ENCODE results near the gene SYT17. TPM values are rescaled to one million over a fixed set of nuclear protein-coding genes. Genes with fewer than 3 reads are reported as not detected.

Gene SYT17
- total RNA-seq, 5 donors from 2014 or later (not counting 1 experiment from before 2014, with no cell fraction given) = 0.23 to 1.4 (median 0.38) TPM; not detected in 2

DNA sequence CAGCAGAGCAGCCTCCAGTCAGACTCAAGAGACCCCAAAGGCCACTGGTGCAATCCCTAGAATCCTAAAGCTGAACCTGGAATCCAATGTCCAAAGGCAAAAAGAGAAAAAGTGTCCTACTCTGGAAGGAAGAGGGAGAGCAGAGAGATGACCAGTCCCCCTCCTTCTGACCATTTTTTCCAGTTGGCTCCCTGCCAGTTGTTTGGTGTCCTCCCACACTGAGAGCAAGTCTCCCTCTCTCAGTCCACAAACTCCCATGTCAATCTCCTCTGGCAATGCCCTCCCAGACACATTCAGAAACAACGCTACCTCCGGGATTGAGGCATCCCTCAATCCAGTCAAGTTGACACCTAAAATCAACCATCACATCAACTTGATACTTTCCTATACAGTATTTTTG, 113.2 kb downstream of the SYT17 start:
- WGBS (ENCODE audit: insufficient coverage) = no CpG with 5 or more reads among the region's 2 CpGs
- H3K4me1 ChIP-seq (ENCODE audit: control insufficient read depth in 1 of 2, extremely low read depth in 1 of 2, insufficient read depth in 2 of 2, low read length in 2 of 2) = no peaks in the 10 kb centered on the region
- H3K36me3 ChIP-seq (ENCODE audit: control insufficient read depth in 2 of 2, extremely low read depth in 1 of 2, insufficient read depth in 1 of 2, low read length in 1 of 2) = no peaks in the 10 kb centered on the region
- Mint-ChIP-seq H3K4me3 (no peak overlapping the region), H3K36me3 (no peaks in the 10 kb centered on the region), H3K9me3 (no peaks in the 10 kb centered on the region), H3K27ac (no peak overlapping the region), H3K4me1 (no peaks in the 10 kb centered on the region), H3K27me3 (peaks cover 0 to 7% of the 10 kb centered on the region in 2 donors)
- DNase-seq (no peak), ATAC-seq (replicated peaks in 1 of 4) (no peak)
- ChIA-PET CTCF (interaction anchor here in 1 of 2 donors (0.7 kb wide), 1 partner anchor 49 kb away, joined by 3 read pairs; no protein-coding TSS in a partner anchor), POLR2A (no interaction called here)
- no peaks in the 10 kb centered on the region for H3K9me3 ChIP-seq
- no peak overlapping the region for H3K27ac ChIP-seq (ENCODE audit: low read length)
- no peak overlapping the region for H3K4me3 ChIP-seq (ENCODE audit: control insufficient read depth in 1 of 2, extremely low read depth in 1 of 2, low read length in 1 of 2)
- H3K27me3 ChIP-seq (replicated peaks in 1 of 2; ENCODE audit: control insufficient read depth in 2 of 2, extremely low read depth in 1 of 2, insufficient read depth in 2 of 2, low read length in 1 of 2) = no peaks in the 10 kb centered on the region

DNA sequence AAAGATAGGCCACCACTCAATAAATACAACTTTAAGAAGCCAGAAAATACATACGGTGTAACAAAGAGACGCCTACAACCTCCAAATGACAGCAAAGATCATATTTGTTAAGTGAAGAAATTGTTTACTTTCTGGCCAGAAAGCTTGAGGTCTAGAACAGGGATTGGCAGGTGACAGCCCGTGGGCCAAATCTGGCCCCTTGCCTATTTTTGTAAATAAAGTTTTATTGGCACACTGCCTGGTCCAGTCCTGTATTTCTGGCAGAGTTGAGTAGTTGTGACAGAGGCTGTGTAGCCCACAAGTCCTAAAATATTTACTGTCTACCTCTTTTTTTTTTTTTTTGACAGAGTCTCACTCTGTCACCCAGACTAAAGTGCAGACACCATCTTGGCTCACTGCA, 114.1 kb downstream of the SYT17 start:
- CTCF ChIA-PET = interaction anchor here in 1 of 2 donors (0.7 kb wide), 1 partner anchor 57 kb away, joined by 3 read pairs; no protein-coding TSS in a partner anchor
- Histone ChIP-seq H3K27me3 (replicated peaks in 1 of 2; ENCODE audit: control insufficient read depth in 2 of 2, extremely low read depth in 1 of 2, insufficient read depth in 2 of 2, low read length in 1 of 2) (no peaks in the 10 kb centered on the region), H3K27ac (ENCODE audit: low read length) (no peak overlapping the region), H3K36me3 (ENCODE audit: control insufficient read depth in 2 of 2, extremely low read depth in 1 of 2, insufficient read depth in 1 of 2, low read length in 1 of 2) (no peaks in the 10 kb centered on the region), H3K9me3 (no peaks in the 10 kb centered on the region), H3K4me3 (ENCODE audit: control insufficient read depth in 1 of 2, extremely low read depth in 1 of 2, low read length in 1 of 2) (no peak overlapping the region), H3K4me1 (ENCODE audit: control insufficient read depth in 1 of 2, extremely low read depth in 1 of 2, insufficient read depth in 2 of 2, low read length in 2 of 2) (no peaks in the 10 kb centered on the region)
- H3K4me3 Mint-ChIP-seq = no peak overlapping the region
- no CpG with 5 or more reads among the region's 3 CpGs for WGBS (ENCODE audit: insufficient coverage)
- ATAC-seq (replicated peaks in 1 of 4) (no peak), DNase-seq (no peak)
- no peaks in the 10 kb centered on the region for H3K36me3 Mint-ChIP-seq
- H3K4me1 Mint-ChIP-seq = no peaks in the 10 kb centered on the region
- no peaks in the 10 kb centered on the region for H3K9me3 Mint-ChIP-seq
- POLR2A ChIA-PET = no interaction called here
- peaks cover 3 to 10% of the 10 kb centered on the region in 2 donors for H3K27me3 Mint-ChIP-seq
- H3K27ac Mint-ChIP-seq = no peak overlapping the region

DNA sequence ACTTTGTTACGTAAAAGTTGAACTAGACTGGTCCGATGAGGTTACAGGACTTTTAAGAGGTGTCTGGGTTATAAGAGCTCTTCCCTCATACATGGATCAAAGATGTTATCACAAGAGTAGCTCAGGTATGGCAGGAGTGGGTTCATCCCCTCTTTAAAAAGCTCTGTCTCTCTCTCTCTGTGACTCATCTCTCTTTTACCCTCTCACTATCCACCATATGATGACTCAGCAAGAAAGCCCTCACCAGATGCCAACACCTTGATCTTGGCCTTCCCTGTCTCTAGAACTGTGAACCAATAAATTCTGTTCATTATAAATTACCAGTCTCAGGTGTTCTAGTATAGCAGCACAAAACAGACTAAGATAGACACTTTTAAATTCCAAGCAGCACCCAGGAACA, 115.6 kb downstream of the SYT17 start:
- no peak overlapping the region for H3K27ac Mint-ChIP-seq
- Histone ChIP-seq H3K27ac (ENCODE audit: low read length) (no peak overlapping the region), H3K4me1 (ENCODE audit: control insufficient read depth in 1 of 2, extremely low read depth in 1 of 2, insufficient read depth in 2 of 2, low read length in 2 of 2) (no peaks in the 10 kb centered on the region), H3K36me3 (ENCODE audit: control insufficient read depth in 2 of 2, extremely low read depth in 1 of 2, insufficient read depth in 1 of 2, low read length in 1 of 2) (no peaks in the 10 kb centered on the region), H3K9me3 (no peaks in the 10 kb centered on the region), H3K4me3 (ENCODE audit: control insufficient read depth in 1 of 2, extremely low read depth in 1 of 2, low read length in 1 of 2) (no peak overlapping the region), H3K27me3 (replicated peaks in 1 of 2; ENCODE audit: control insufficient read depth in 2 of 2, extremely low read depth in 1 of 2, insufficient read depth in 2 of 2, low read length in 1 of 2) (no peaks in the 10 kb centered on the region)
- no CpG with 5 or more reads among the region's 2 CpGs for WGBS (ENCODE audit: insufficient coverage)
- POLR2A ChIA-PET = no interaction called here
- no peaks in the 10 kb centered on the region for H3K36me3 Mint-ChIP-seq
- CTCF ChIA-PET = no interaction called here
- ATAC-seq (replicated peaks in 1 of 4) (no peak), DNase-seq (no peak)
- peaks cover 3 to 10% of the 10 kb centered on the region in 2 donors for H3K27me3 Mint-ChIP-seq
- H3K4me3 Mint-ChIP-seq = no peak overlapping the region
- H3K4me1 Mint-ChIP-seq = no peaks in the 10 kb centered on the region
- no peaks in the 10 kb centered on the region for H3K9me3 Mint-ChIP-seq

DNA sequence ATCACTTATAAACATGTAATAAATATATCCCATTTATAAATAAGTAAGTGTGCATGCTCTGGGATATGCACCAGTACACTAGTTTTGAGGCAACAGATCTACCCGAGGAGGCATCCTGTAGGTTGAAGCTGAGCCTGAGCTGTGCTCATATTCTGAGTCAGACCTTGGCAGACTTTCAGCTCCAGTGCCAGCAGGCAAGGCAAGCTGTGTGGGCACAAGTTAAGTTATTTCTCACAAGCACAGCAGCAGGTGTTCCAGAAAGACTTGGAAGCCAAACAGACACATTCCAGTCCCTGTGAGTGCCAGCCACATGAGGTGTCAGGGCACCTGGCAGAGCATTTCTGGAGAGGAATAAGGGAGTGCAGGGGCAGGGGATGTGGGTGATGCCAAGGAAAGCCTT, 116.2 kb downstream of the SYT17 start:
- Mint-ChIP-seq H3K36me3 (no peaks in the 10 kb centered on the region), H3K9me3 (no peaks in the 10 kb centered on the region), H3K27me3 (peaks cover 3 to 10% of the 10 kb centered on the region in 2 donors), H3K27ac (no peak overlapping the region), H3K4me3 (no peak overlapping the region), H3K4me1 (no peaks in the 10 kb centered on the region)
- Histone ChIP-seq H3K4me3 (ENCODE audit: control insufficient read depth in 1 of 2, extremely low read depth in 1 of 2, low read length in 1 of 2) (no peak overlapping the region), H3K4me1 (ENCODE audit: control insufficient read depth in 1 of 2, extremely low read depth in 1 of 2, insufficient read depth in 2 of 2, low read length in 2 of 2) (no peaks in the 10 kb centered on the region), H3K27ac (ENCODE audit: low read length) (no peak overlapping the region), H3K36me3 (ENCODE audit: control insufficient read depth in 2 of 2, extremely low read depth in 1 of 2, insufficient read depth in 1 of 2, low read length in 1 of 2) (no peaks in the 10 kb centered on the region), H3K27me3 (replicated peaks in 1 of 2; ENCODE audit: control insufficient read depth in 2 of 2, extremely low read depth in 1 of 2, insufficient read depth in 2 of 2, low read length in 1 of 2) (no peaks in the 10 kb centered on the region), H3K9me3 (no peaks in the 10 kb centered on the region)
- ChIA-PET CTCF (no interaction called here), POLR2A (no interaction called here)
- 57% methylated on average over 1 of the region's 1 CpG for WGBS (ENCODE audit: insufficient coverage)
- ATAC-seq (replicated peaks in 1 of 4) = no peak
- no peak for DNase-seq

DNA sequence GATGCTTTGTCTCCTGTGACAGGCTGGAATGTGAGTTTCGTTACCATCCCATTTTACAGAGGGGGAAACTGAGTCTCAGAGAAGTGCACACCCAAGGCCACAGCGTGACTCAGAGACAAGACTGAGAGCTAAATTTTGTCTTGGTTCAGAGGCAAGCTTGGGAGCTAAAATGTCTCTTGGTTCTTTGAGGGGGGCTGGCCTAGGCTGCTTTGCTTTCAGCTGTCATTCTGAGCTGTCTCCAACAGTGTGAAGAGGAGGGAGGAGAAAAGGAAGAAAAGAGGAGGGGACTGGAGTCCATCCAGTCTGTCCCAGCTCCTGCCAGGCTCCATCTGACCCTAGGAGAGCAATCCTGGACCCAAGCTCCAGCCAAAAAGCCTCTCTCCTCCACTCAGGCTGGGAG, 117.4 kb downstream of the SYT17 start, which contains the start of gene CLEC19A:
TSS of gene CLEC19A (plus strand) at position 301 of the 400 bp plus-strand sequence. CDS start 121 bp downstream, outside the sequence.
- no peaks in the 10 kb centered on the region for H3K36me3 ChIP-seq (ENCODE audit: control insufficient read depth in 2 of 2, extremely low read depth in 1 of 2, insufficient read depth in 1 of 2, low read length in 1 of 2)
- no peaks in the 10 kb centered on the region for H3K4me1 Mint-ChIP-seq
- no peak within 1 kb of the TSS for H3K4me3 ChIP-seq (ENCODE audit: control insufficient read depth in 1 of 2, extremely low read depth in 1 of 2, low read length in 1 of 2)
- no peaks in the 10 kb centered on the region for H3K9me3 Mint-ChIP-seq
- no peak for DNase-seq
- no peak for ATAC-seq (replicated peaks in 1 of 4)
- peaks cover 0 to 7% of the 10 kb centered on the region in 2 experiments for H3K27me3 ChIP-seq (replicated peaks in 1 of 2; ENCODE audit: control insufficient read depth in 2 of 2, extremely low read depth in 1 of 2, insufficient read depth in 2 of 2, low read length in 1 of 2)
- CTCF ChIA-PET = no interaction called here
- 86% methylated on average over 1 of the region's 2 CpGs for WGBS (ENCODE audit: insufficient coverage)
- POLR2A ChIA-PET = no interaction called here
- no peak within 1 kb of the TSS for H3K27ac Mint-ChIP-seq
- peaks cover 5 to 13% of the 10 kb centered on the region in 2 donors for H3K27me3 Mint-ChIP-seq
- H3K4me1 ChIP-seq (ENCODE audit: control insufficient read depth in 1 of 2, extremely low read depth in 1 of 2, insufficient read depth in 2 of 2, low read length in 2 of 2) = no peaks in the 10 kb centered on the region
- no peaks in the 10 kb centered on the region for H3K9me3 ChIP-seq
- H3K27ac ChIP-seq (ENCODE audit: low read length) = no peak within 1 kb of the TSS
- no peak within 1 kb of the TSS for H3K4me3 Mint-ChIP-seq
- H3K36me3 Mint-ChIP-seq = no peaks in the 10 kb centered on the region

DNA sequence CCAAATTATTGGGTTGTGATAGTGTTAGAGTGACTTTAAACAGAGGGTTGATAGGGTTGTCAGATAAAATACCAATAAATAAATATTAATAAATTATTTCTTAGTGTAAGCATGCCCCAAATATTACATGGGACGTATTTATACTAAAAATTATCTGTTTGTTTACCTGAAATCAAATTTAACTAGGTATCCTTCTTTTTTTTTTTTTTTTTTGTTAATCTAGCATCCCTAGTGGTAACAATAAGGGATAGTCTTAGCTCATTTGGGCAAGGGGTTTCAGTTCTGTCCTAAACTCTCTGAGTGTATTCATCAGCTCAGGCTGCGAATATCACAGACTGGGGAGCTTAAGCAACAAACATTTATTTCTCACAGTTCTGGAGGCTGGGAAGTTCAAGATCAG, 118.8 kb downstream of the SYT17 start:
- Histone ChIP-seq H3K4me1 (ENCODE audit: control insufficient read depth in 1 of 2, extremely low read depth in 1 of 2, insufficient read depth in 2 of 2, low read length in 2 of 2) (no peaks in the 10 kb centered on the region), H3K9me3 (no peaks in the 10 kb centered on the region), H3K27me3 (replicated peaks in 1 of 2; ENCODE audit: control insufficient read depth in 2 of 2, extremely low read depth in 1 of 2, insufficient read depth in 2 of 2, low read length in 1 of 2) (peaks cover 0 to 11% of the 10 kb centered on the region in 2 experiments), H3K27ac (ENCODE audit: low read length) (no peak overlapping the region), H3K36me3 (ENCODE audit: control insufficient read depth in 2 of 2, extremely low read depth in 1 of 2, insufficient read depth in 1 of 2, low read length in 1 of 2) (no peaks in the 10 kb centered on the region), H3K4me3 (ENCODE audit: control insufficient read depth in 1 of 2, extremely low read depth in 1 of 2, low read length in 1 of 2) (no peak overlapping the region)
- CTCF ChIA-PET = no interaction called here
- WGBS (ENCODE audit: insufficient coverage) = no CpG with 5 or more reads among the region's 2 CpGs
- ATAC-seq (replicated peaks in 1 of 4) (no peak), DNase-seq (no peak)
- H3K27ac Mint-ChIP-seq = no peak overlapping the region
- no peaks in the 10 kb centered on the region for H3K36me3 Mint-ChIP-seq
- no peak overlapping the region for H3K4me3 Mint-ChIP-seq
- H3K27me3 Mint-ChIP-seq = peaks cover 7 to 12% of the 10 kb centered on the region in 2 donors
- no peaks in the 10 kb centered on the region for H3K9me3 Mint-ChIP-seq
- H3K4me1 Mint-ChIP-seq = no peaks in the 10 kb centered on the region
- POLR2A ChIA-PET = no interaction called here

DNA sequence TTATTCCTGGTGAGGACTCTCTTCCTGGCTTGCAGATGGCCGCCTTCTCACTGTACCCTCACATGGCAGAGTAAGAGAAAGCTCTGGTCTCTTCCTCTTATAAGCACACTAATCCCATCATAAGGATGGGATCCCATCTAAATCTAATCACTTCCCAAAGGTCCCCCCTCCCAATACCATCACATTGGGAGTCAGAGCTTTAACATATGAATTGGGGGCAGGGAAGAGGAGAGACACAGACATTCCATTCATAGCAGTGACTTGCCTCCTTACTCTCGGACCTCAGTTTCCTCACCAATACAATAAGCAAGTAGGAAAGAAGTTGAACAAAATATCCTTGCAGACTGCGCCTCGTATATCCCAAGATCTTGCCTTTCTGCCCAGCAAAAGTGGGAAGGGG, 119.2 kb downstream of the SYT17 start:
- Mint-ChIP-seq H3K27ac (no peak overlapping the region), H3K9me3 (no peaks in the 10 kb centered on the region), H3K4me3 (no peak overlapping the region), H3K27me3 (peaks cover 7 to 12% of the 10 kb centered on the region in 2 donors), H3K4me1 (no peaks in the 10 kb centered on the region), H3K36me3 (no peaks in the 10 kb centered on the region)
- CTCF ChIA-PET = no interaction called here
- whole genome bisulfite sequencing (ENCODE audit: insufficient coverage) = no CpG with 5 or more reads among the region's 4 CpGs
- Histone ChIP-seq H3K27me3 (replicated peaks in 1 of 2; ENCODE audit: control insufficient read depth in 2 of 2, extremely low read depth in 1 of 2, insufficient read depth in 2 of 2, low read length in 1 of 2) (peaks cover 0 to 11% of the 10 kb centered on the region in 2 experiments), H3K9me3 (no peaks in the 10 kb centered on the region), H3K4me1 (ENCODE audit: control insufficient read depth in 1 of 2, extremely low read depth in 1 of 2, insufficient read depth in 2 of 2, low read length in 2 of 2) (no peaks in the 10 kb centered on the region), H3K27ac (ENCODE audit: low read length) (no peak overlapping the region), H3K4me3 (ENCODE audit: control insufficient read depth in 1 of 2, extremely low read depth in 1 of 2, low read length in 1 of 2) (no peak overlapping the region), H3K36me3 (ENCODE audit: control insufficient read depth in 2 of 2, extremely low read depth in 1 of 2, insufficient read depth in 1 of 2, low read length in 1 of 2) (no peaks in the 10 kb centered on the region)
- DNase-seq = no peak
- no peak for ATAC-seq (replicated peaks in 1 of 4)
- POLR2A ChIA-PET = no interaction called here
